ENCODE measurements around the gene CERS2.
"Not testable (repeated sequence)": the region's sequence is repeated elsewhere in the genome, so short reads cannot be mapped to it uniquely, and the experiment has no call there.

Gene CERS2

GRCh38 chr1:150957666-150958065 is 17.0 kb downstream of the CERS2 start:
- Histone ChIP-seq H3K36me3 (ENCODE audit: control insufficient read depth in 2 of 2, insufficient read depth in 2 of 2, low read length in 2 of 2) (peaks cover 32 to 48% of the 10 kb centered on the region in 2 donors), H3K27me3 (ENCODE audit: control insufficient read depth in 2 of 2, insufficient read depth in 2 of 2, low read length in 2 of 2) (no peaks in the 10 kb centered on the region), H3K9me3 (ENCODE audit: control insufficient read depth in 2 of 2, low read length in 2 of 2) (no peaks in the 10 kb centered on the region), H3K9ac (ENCODE audit: low read depth in 1 of 2, low read length in 2 of 2) (no peak overlapping the region), H3K4me1 (ENCODE audit: control insufficient read depth in 2 of 2, insufficient read depth in 2 of 2, low read length in 2 of 2) (no peaks in the 10 kb centered on the region), H3K4me3 (ENCODE audit: low read length in 2 of 2) (no peak overlapping the region), H3K27ac (ENCODE audit: low read depth in 2 of 2, low read length in 2 of 2) (no peak overlapping the region)

- peaks cover 31 to 46% of the 10 kb centered on the region in 2 donors for H3K36me3 ChIP-seq (ENCODE audit: control insufficient read depth in 2 of 2, insufficient read depth in 2 of 2, low read length in 2 of 2)
- H3K9me3 ChIP-seq (ENCODE audit: control insufficient read depth in 2 of 2, low read length in 2 of 2): no peaks in the 10 kb centered on the region
- H3K9ac ChIP-seq (ENCODE audit: low read depth in 1 of 2, low read length in 2 of 2): no peak overlapping the region
- H3K27ac ChIP-seq (ENCODE audit: low read depth in 2 of 2, low read length in 2 of 2): no peak overlapping the region
- no peak overlapping the region for H3K4me3 ChIP-seq (ENCODE audit: low read length in 2 of 2)
- H3K27me3 ChIP-seq (ENCODE audit: control insufficient read depth in 2 of 2, insufficient read depth in 2 of 2, low read length in 2 of 2): no peaks in the 10 kb centered on the region
- no peaks in the 10 kb centered on the region for H3K4me1 ChIP-seq (ENCODE audit: control insufficient read depth in 2 of 2, insufficient read depth in 2 of 2, low read length in 2 of 2)
These were observed 19.4 kb downstream of the CERS2 start for GRCh38 chr1:150955280-150955679.

GRCh38 chr1:150954708-150955107 is 19.9 kb downstream of the CERS2 start:
- peaks cover 35 to 49% of the 10 kb centered on the region in 2 donors for H3K36me3 ChIP-seq (ENCODE audit: control insufficient read depth in 2 of 2, insufficient read depth in 2 of 2, low read length in 2 of 2)
- H3K27ac ChIP-seq (ENCODE audit: low read depth in 2 of 2, low read length in 2 of 2): no peak overlapping the region
- no peaks in the 10 kb centered on the region for H3K9me3 ChIP-seq (ENCODE audit: control insufficient read depth in 2 of 2, low read length in 2 of 2)
- H3K4me3 ChIP-seq (ENCODE audit: low read length in 2 of 2): no peak overlapping the region
- H3K9ac ChIP-seq (ENCODE audit: low read depth in 1 of 2, low read length in 2 of 2): no peak overlapping the region
- H3K4me1 ChIP-seq (ENCODE audit: control insufficient read depth in 2 of 2, insufficient read depth in 2 of 2, low read length in 2 of 2): no peaks in the 10 kb centered on the region
- H3K27me3 ChIP-seq (ENCODE audit: control insufficient read depth in 2 of 2, insufficient read depth in 2 of 2, low read length in 2 of 2): no peaks in the 10 kb centered on the region

GRCh38 chr1:150944856-150945255 is 29.8 kb downstream of the CERS2 start:
- Histone ChIP-seq H3K27me3 (ENCODE audit: control insufficient read depth in 2 of 2, insufficient read depth in 2 of 2, low read length in 2 of 2) (no peaks in the 10 kb centered on the region), H3K9ac (ENCODE audit: low read depth in 1 of 2, low read length in 2 of 2) (no peak overlapping the region), H3K27ac (ENCODE audit: low read depth in 2 of 2, low read length in 2 of 2) (no peak overlapping the region), H3K4me3 (ENCODE audit: low read length in 2 of 2) (no peak overlapping the region), H3K36me3 (ENCODE audit: control insufficient read depth in 2 of 2, insufficient read depth in 2 of 2, low read length in 2 of 2) (peaks cover 54 to 69% of the 10 kb centered on the region in 2 donors), H3K9me3 (ENCODE audit: control insufficient read depth in 2 of 2, low read length in 2 of 2) (no peaks in the 10 kb centered on the region), H3K4me1 (ENCODE audit: control insufficient read depth in 2 of 2, insufficient read depth in 2 of 2, low read length in 2 of 2) (no peaks in the 10 kb centered on the region)

- no peak overlapping the region for H3K27ac ChIP-seq (ENCODE audit: low read depth in 2 of 2, low read length in 2 of 2)
- H3K9me3 ChIP-seq (ENCODE audit: control insufficient read depth in 2 of 2, low read length in 2 of 2): no peaks in the 10 kb centered on the region
- no peak overlapping the region for H3K9ac ChIP-seq (ENCODE audit: low read depth in 1 of 2, low read length in 2 of 2)
- no peaks in the 10 kb centered on the region for H3K4me1 ChIP-seq (ENCODE audit: control insufficient read depth in 2 of 2, insufficient read depth in 2 of 2, low read length in 2 of 2)
- H3K36me3 ChIP-seq (ENCODE audit: control insufficient read depth in 2 of 2, insufficient read depth in 2 of 2, low read length in 2 of 2): peaks cover 25 to 36% of the 10 kb centered on the region in 2 donors
- no peak overlapping the region for H3K4me3 ChIP-seq (ENCODE audit: low read length in 2 of 2)
- H3K27me3 ChIP-seq (ENCODE audit: control insufficient read depth in 2 of 2, insufficient read depth in 2 of 2, low read length in 2 of 2): no peaks in the 10 kb centered on the region
These were observed 42.9 kb downstream of the CERS2 start for GRCh38 chr1:150931773-150932172.

- H3K4me3 ChIP-seq (ENCODE audit: low read length in 2 of 2); H3K27ac ChIP-seq (ENCODE audit: low read depth in 2 of 2, low read length in 2 of 2); H3K9me3 ChIP-seq (ENCODE audit: control insufficient read depth in 2 of 2, low read length in 2 of 2); H3K27me3 ChIP-seq (ENCODE audit: control insufficient read depth in 2 of 2, insufficient read depth in 2 of 2, low read length in 2 of 2); H3K9ac ChIP-seq (ENCODE audit: low read depth in 1 of 2, low read length in 2 of 2); H3K4me1 ChIP-seq (ENCODE audit: control insufficient read depth in 2 of 2, insufficient read depth in 2 of 2, low read length in 2 of 2): not testable (repeated sequence)
- peaks cover 23 to 27% of the 10 kb centered on the region in 2 donors for H3K36me3 ChIP-seq (ENCODE audit: control insufficient read depth in 2 of 2, insufficient read depth in 2 of 2, low read length in 2 of 2)
These were observed 45.9 kb downstream of the CERS2 start for GRCh38 chr1:150928775-150929174.

GRCh38 chr1:150928286-150928685 is 46.3 kb downstream of the CERS2 start:
- Histone ChIP-seq H3K27me3 (ENCODE audit: control insufficient read depth in 2 of 2, insufficient read depth in 2 of 2, low read length in 2 of 2) (no peaks in the 10 kb centered on the region), H3K36me3 (ENCODE audit: control insufficient read depth in 2 of 2, insufficient read depth in 2 of 2, low read length in 2 of 2) (peaks cover 23 to 25% of the 10 kb centered on the region in 2 donors), H3K9me3 (ENCODE audit: control insufficient read depth in 2 of 2, low read length in 2 of 2) (no peaks in the 10 kb centered on the region), H3K4me1 (ENCODE audit: control insufficient read depth in 2 of 2, insufficient read depth in 2 of 2, low read length in 2 of 2) (peaks cover 0 to 2% of the 10 kb centered on the region in 2 donors), H3K27ac (ENCODE audit: low read depth in 2 of 2, low read length in 2 of 2) (no peak overlapping the region), H3K4me3 (ENCODE audit: low read length in 2 of 2) (no peak overlapping the region), H3K9ac (ENCODE audit: low read depth in 1 of 2, low read length in 2 of 2) (no peak overlapping the region)

- H3K27ac ChIP-seq (ENCODE audit: low read depth in 2 of 2, low read length in 2 of 2): no peak overlapping the region
- H3K27me3 ChIP-seq (ENCODE audit: control insufficient read depth in 2 of 2, insufficient read depth in 2 of 2, low read length in 2 of 2): no peaks in the 10 kb centered on the region
- H3K4me3 ChIP-seq (ENCODE audit: low read length in 2 of 2): no peak overlapping the region
- H3K9me3 ChIP-seq (ENCODE audit: control insufficient read depth in 2 of 2, low read length in 2 of 2): no peaks in the 10 kb centered on the region
- H3K36me3 ChIP-seq (ENCODE audit: control insufficient read depth in 2 of 2, insufficient read depth in 2 of 2, low read length in 2 of 2): peaks cover 21 to 25% of the 10 kb centered on the region in 2 donors
- peaks cover 0 to 2% of the 10 kb centered on the region in 2 donors for H3K4me1 ChIP-seq (ENCODE audit: control insufficient read depth in 2 of 2, insufficient read depth in 2 of 2, low read length in 2 of 2)
- no peak overlapping the region for H3K9ac ChIP-seq (ENCODE audit: low read depth in 1 of 2, low read length in 2 of 2)
These were observed 47.0 kb downstream of the CERS2 start for GRCh38 chr1:150927624-150928023.

- H3K4me3 ChIP-seq (ENCODE audit: low read length in 2 of 2): peak within 1 kb of the TSS; percentile 93 to 100
- H3K27ac ChIP-seq (ENCODE audit: low read depth in 2 of 2, low read length in 2 of 2): peak within 1 kb of the TSS; percentile 80 to 86
- no peaks in the 10 kb centered on the region for H3K9me3 ChIP-seq (ENCODE audit: control insufficient read depth in 2 of 2, low read length in 2 of 2)
- no peaks in the 10 kb centered on the region for H3K27me3 ChIP-seq (ENCODE audit: control insufficient read depth in 2 of 2, insufficient read depth in 2 of 2, low read length in 2 of 2)
- peaks cover 3 to 5% of the 10 kb centered on the region in 2 donors for H3K4me1 ChIP-seq (ENCODE audit: control insufficient read depth in 2 of 2, insufficient read depth in 2 of 2, low read length in 2 of 2)
- peak within 1 kb of the TSS; percentile 85 to 93 for H3K9ac ChIP-seq (ENCODE audit: low read depth in 1 of 2, low read length in 2 of 2)
- peaks cover 16 to 18% of the 10 kb centered on the region in 2 donors for H3K36me3 ChIP-seq (ENCODE audit: control insufficient read depth in 2 of 2, insufficient read depth in 2 of 2, low read length in 2 of 2)
These were observed 48.4 kb downstream of the CERS2 start, which contains the start of gene SETDB1 for GRCh38 chr1:150926097-150926741. TSS of gene SETDB1 (plus strand) at chr1:150926363. CDS start at chr1:150927715, 1,352 bp downstream.

GRCh38 chr1:150925080-150925479 is 49.6 kb downstream of the CERS2 start:
- Histone ChIP-seq H3K9ac (ENCODE audit: low read depth in 1 of 2, low read length in 2 of 2) (no peak overlapping the region), H3K27me3 (ENCODE audit: control insufficient read depth in 2 of 2, insufficient read depth in 2 of 2, low read length in 2 of 2) (no peaks in the 10 kb centered on the region), H3K4me3 (ENCODE audit: low read length in 2 of 2) (no peak overlapping the region), H3K36me3 (ENCODE audit: control insufficient read depth in 2 of 2, insufficient read depth in 2 of 2, low read length in 2 of 2) (peaks cover 6 to 16% of the 10 kb centered on the region in 2 donors), H3K9me3 (ENCODE audit: control insufficient read depth in 2 of 2, low read length in 2 of 2) (no peaks in the 10 kb centered on the region), H3K4me1 (ENCODE audit: control insufficient read depth in 2 of 2, insufficient read depth in 2 of 2, low read length in 2 of 2) (peaks cover 3 to 5% of the 10 kb centered on the region in 2 donors), H3K27ac (ENCODE audit: low read depth in 2 of 2, low read length in 2 of 2) (no peak overlapping the region)
